Endothelial cell (in vitro differentiated cells): ENCODE data around the gene ANO9. TPM values are rescaled to one million over a fixed set of nuclear protein-coding genes. Genes with fewer than 3 reads are reported as not detected.

Experiments used
- DNase-seq: peaks from one replicate; pipeline ENCODE4 v3.0.0; 2021; ENCODE audit warnings: low spot score
- H3K27ac Mint-ChIP-seq: one replicate; pipeline ENCODE4 v1.8.0; 2021; ENCODE audit warnings: mixed read lengths, inconsistent platforms; ENCODE audit not compliant: unreplicated experiment
- H3K27me3 Mint-ChIP-seq: one replicate; pipeline ENCODE4 v1.8.0; 2021; ENCODE audit warnings: mild to moderate bottlenecking, moderate library complexity, mixed read lengths, inconsistent platforms; ENCODE audit not compliant: unreplicated experiment
- H3K36me3 Mint-ChIP-seq: one replicate; pipeline ENCODE4 v1.8.0; 2021; ENCODE audit warnings: mild to moderate bottlenecking, low read depth, mixed read lengths, inconsistent platforms; ENCODE audit not compliant: unreplicated experiment
- H3K4me1 Mint-ChIP-seq: one replicate; pipeline ENCODE4 v1.8.0; 2021; ENCODE audit warnings: mild to moderate bottlenecking, mixed read lengths, inconsistent platforms; ENCODE audit not compliant: unreplicated experiment
- H3K4me3 Mint-ChIP-seq: one replicate; pipeline ENCODE4 v1.8.0; 2021; ENCODE audit warnings: mild to moderate bottlenecking, mixed read lengths, inconsistent platforms; ENCODE audit not compliant: unreplicated experiment
- H3K9me3 Mint-ChIP-seq: one replicate; pipeline ENCODE4 v1.8.0; 2021; ENCODE audit warnings: mixed read lengths, inconsistent platforms; ENCODE audit not compliant: unreplicated experiment
- CTCF ChIP-seq: fragments of 200-600 bp; sonication (generic); IDR thresholded peaks from one replicate; pipeline ENCODE4 v1.5.0; 2021; ENCODE audit warnings: antibody characterized with exemption; ENCODE audit not compliant: unreplicated experiment
- total RNA-seq: library from RNA; stranded (reverse); fragmentation: NEBNext Ultra II Directional; extraction: Animal tissue kit (Norgen Biotek cat#: 25700); gene quantifications from one replicate; pipeline ENCODE4 v1.2.1, GENCODE V29; 2021; ENCODE audit not compliant: unreplicated experiment

Gene ANO9
- total RNA-seq, 1 donor from 2014 or later, result 0.41 TPM

GRCh38 chr11:433641-434040 lies 8.2 kb downstream of the ANO9 start:
- no peak for DNase-seq
- Mint-ChIP-seq H3K4me3 (no peak overlapping the region), H3K4me1 (no peaks in the 10 kb centered on the region), H3K9me3 (peaks cover 4% of the 10 kb centered on the region), H3K36me3 (peaks cover 3% of the 10 kb centered on the region), H3K27ac (no peak overlapping the region), H3K27me3 (peaks cover 18% of the 10 kb centered on the region)
- no peak for TF ChIP-seq CTCF

- Mint-ChIP-seq H3K27ac (no peak overlapping the region), H3K4me1 (no peaks in the 10 kb centered on the region), H3K27me3 (peaks cover 15% of the 10 kb centered on the region), H3K36me3 (peaks cover 3% of the 10 kb centered on the region), H3K4me3 (no peak overlapping the region), H3K9me3 (peaks cover 4% of the 10 kb centered on the region)
- no peak for DNase-seq
- TF ChIP-seq CTCF, result no peak
These were observed 8.7 kb downstream of the ANO9 start for GRCh38 chr11:433111-433510.

DNA sequence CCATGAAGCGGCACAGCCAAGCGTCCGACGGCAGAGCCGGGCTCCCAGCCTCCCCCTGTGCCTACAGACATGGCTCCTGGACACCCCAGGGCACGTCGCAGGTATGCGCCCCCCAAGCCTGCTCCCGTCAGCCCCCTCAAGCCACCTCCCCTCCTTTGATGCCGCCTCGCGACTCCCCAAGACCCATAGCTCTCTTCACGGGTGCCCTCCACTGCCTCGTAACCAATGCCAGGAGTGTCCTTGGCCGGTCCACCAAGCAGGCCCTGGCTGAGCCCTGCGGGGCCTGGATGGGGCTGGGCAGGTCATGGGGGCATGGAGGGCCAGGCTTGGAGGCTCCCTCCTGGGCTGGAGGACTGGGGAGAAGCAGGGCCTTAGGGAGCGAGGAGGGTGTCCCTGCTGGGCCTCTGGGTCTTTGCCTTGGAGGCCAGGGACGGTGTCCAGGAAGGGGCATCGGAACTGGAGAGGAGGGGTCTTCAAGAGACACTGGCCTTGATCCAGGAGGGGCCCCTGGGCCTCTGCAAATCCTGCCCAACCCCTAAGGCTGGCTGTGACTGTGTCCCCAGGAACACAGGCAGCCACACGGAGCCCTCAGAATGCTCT lies 9.2 kb downstream of the ANO9 start:
- Mint-ChIP-seq H3K36me3 (peaks cover 3% of the 10 kb centered on the region), H3K9me3 (peaks cover 4% of the 10 kb centered on the region)

GRCh38 chr11:431921-432320 lies 9.9 kb downstream of the ANO9 start:
- Mint-ChIP-seq H3K36me3 (no peaks in the 10 kb centered on the region), H3K4me3 (no peak overlapping the region), H3K27ac (no peak overlapping the region), H3K9me3 (no peaks in the 10 kb centered on the region), H3K4me1 (no peaks in the 10 kb centered on the region), H3K27me3 (peaks cover 14% of the 10 kb centered on the region)
- no peak for TF ChIP-seq CTCF
- DNase-seq, result no peak

More for the DNA sequence above, 9.2 kb downstream of the ANO9 start:
- Mint-ChIP-seq H3K4me1 (no peaks in the 10 kb centered on the region), H3K27me3 (peaks cover 14% of the 10 kb centered on the region), H3K4me3 (no peak overlapping the region), H3K27ac (no peak overlapping the region)
- no peak for TF ChIP-seq CTCF
- no peak for DNase-seq

DNA sequence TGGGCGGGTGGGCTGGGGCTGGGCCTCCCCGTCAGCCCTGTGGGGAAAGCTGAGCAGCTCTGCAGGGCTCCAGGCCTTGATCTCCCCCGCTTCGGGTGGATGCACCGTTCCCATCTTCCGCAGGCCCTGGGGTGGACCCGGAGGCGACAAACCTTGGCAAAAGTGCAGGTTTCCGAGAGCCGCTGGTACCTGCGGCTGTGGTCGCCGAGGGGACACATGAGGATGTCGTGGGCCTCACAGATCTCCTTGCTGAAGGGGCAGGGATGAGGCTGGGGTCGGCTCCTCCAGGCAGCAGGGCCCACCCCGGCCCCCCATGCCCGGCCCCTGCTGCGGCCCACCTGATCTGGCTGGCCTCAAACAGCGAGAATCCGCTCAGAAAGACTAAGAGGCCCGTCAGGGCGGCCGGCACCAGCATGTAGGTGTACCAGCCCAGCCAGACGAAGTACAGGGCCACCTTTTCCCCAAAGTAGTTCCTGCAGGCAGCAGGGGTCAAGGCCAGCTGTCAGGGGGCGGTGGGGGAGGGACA lies 11.8 kb downstream of the ANO9 start:
- no peak overlapping the region for H3K4me3 Mint-ChIP-seq
- H3K27ac Mint-ChIP-seq, result no peak overlapping the region
- no peaks in the 10 kb centered on the region for H3K36me3 Mint-ChIP-seq
- peaks cover 12% of the 10 kb centered on the region for H3K27me3 Mint-ChIP-seq
- H3K9me3 Mint-ChIP-seq, result no peaks in the 10 kb centered on the region
- no peak for TF ChIP-seq CTCF
- no peaks in the 10 kb centered on the region for H3K4me1 Mint-ChIP-seq
- no peak for DNase-seq
